ENCODE results near the gene AKAP6. TPM values are rescaled to one million over a fixed set of nuclear protein-coding genes. Genes with fewer than 3 reads are reported as not detected.

AKAP6 gene
- total and polyA plus RNA-seq, 10 of the 15 experiments (the other 5 are each of a cell fraction or from before 2014, with no cell fraction given) = 0.35 to 5.9 (median 2.2) TPM

- TF ChIP-seq CBX5 (IDR thresholded peaks at IDR 0.05; ENCODE audit: low read depth) (no peak), STAT1 (conservative IDR thresholded peaks at IDR 0.05) (no peak), JUNB (IDR thresholded peaks at IDR 0.05) (no peak), EP300 (IDR thresholded peaks at IDR 0.05; ENCODE audit: borderline replicate concordance in 1 of 2, control insufficient read depth in 1 of 2, low read depth in 2 of 2, low read length in 2 of 2) (no peak), NFYB (IDR thresholded peaks at IDR 0.05; ENCODE audit: insufficient read depth, low read depth, low read length) (no peak), ZBTB40 (IDR thresholded peaks at IDR 0.05; ENCODE audit: borderline replicate concordance) (no peak), YBX1 (IDR thresholded peaks at IDR 0.05) (no peak), CREM (IDR thresholded peaks at IDR 0.05; ENCODE audit: low read depth) (no peak), NR2C1 (IDR thresholded peaks at IDR 0.05) (no peak), ASH2L (IDR thresholded peaks at IDR 0.05; ENCODE audit: borderline replicate concordance, low read depth) (no peak)
Observed at GRCh38 chr14:32377046-32377646, 48.0 kb downstream of the AKAP6 start (continued).
